Activated gamma-delta T cell treated with anti-CD3 and anti-CD28 coated beads, Interleukin-2, amount 50 U/mL, for 16 hours (primary cell): Measurements from ENCODE around the gene BCDIN3D.
A peak's percentile ranks its signal among the peaks of the same experiment; 100 is the strongest.
"Not testable (repeated sequence)": the region's sequence is repeated elsewhere in the genome, so short reads cannot be mapped to it uniquely, and the experiment has no call there.

Experiments used
- DNase-seq: peaks from one replicate; pipeline ENCODE4 v3.0.0-alpha.2; 2020; ENCODE audit warnings: low read depth

BCDIN3D gene

GRCh38 chr12:49876070-49876469 lies 33.2 kb upstream of the BCDIN3D start:
- DNase-seq = no peak

GRCh38 chr12:49875115-49875720 lies 32.3 kb upstream of the BCDIN3D start:
- no peak for DNase-seq

- DNase-seq = no peak
These were observed 31.4 kb upstream of the BCDIN3D start for GRCh38 chr12:49874142-49874897.

- no peak for DNase-seq
These were observed 30.5 kb upstream of the BCDIN3D start for GRCh38 chr12:49873361-49873934.

GRCh38 chr12:49872781-49873181 lies 29.9 kb upstream of the BCDIN3D start:
- no peak for DNase-seq

- no peak for DNase-seq
These were observed 29.5 kb upstream of the BCDIN3D start for GRCh38 chr12:49872381-49872780.

GRCh38 chr12:49871811-49872251 lies 28.9 kb upstream of the BCDIN3D start:
- DNase-seq = not testable (repeated sequence)

GRCh38 chr12:49871263-49871561 lies 28.3 kb upstream of the BCDIN3D start:
- DNase-seq = no peak

- DNase-seq = no peak
These were observed 27.8 kb upstream of the BCDIN3D start for GRCh38 chr12:49870501-49871262.

- DNase-seq = no peak
These were observed 27.1 kb upstream of the BCDIN3D start for GRCh38 chr12:49869816-49870500.

- no peak for DNase-seq
These were observed 26.3 kb upstream of the BCDIN3D start for GRCh38 chr12:49868952-49869815.

- DNase-seq = no peak
These were observed 25.5 kb upstream of the BCDIN3D start for GRCh38 chr12:49868449-49868848.

- no peak for DNase-seq
These were observed 24.9 kb upstream of the BCDIN3D start for GRCh38 chr12:49867570-49868341.

GRCh38 chr12:49866859-49867569 lies 24.1 kb upstream of the BCDIN3D start:
- DNase-seq = peak; percentile 62

GRCh38 chr12:49865782-49866135 lies 22.9 kb upstream of the BCDIN3D start:
- no peak for DNase-seq

GRCh38 chr12:49865109-49865781 lies 22.3 kb upstream of the BCDIN3D start:
- DNase-seq = no peak

- no peak for DNase-seq
These were observed 21.8 kb upstream of the BCDIN3D start for GRCh38 chr12:49864798-49865090.

GRCh38 chr12:49863946-49864797 lies 21.3 kb upstream of the BCDIN3D start:
- DNase-seq = no peak

GRCh38 chr12:49860921-49861320 lies 18.0 kb upstream of the BCDIN3D start:
- not testable (repeated sequence) for DNase-seq
